ENCODE results near the gene LGMN.
A peak's percentile ranks its signal among the peaks of the same experiment; 100 is the strongest.
"Not testable (repeated sequence)": the region's sequence is repeated elsewhere in the genome, so short reads cannot be mapped to it uniquely, and the experiment has no call there.

LGMN gene

GRCh38 chr14:92692822-92693226 is 55.6 kb downstream of the LGMN start:
- DNase-seq = peak; percentile 82

DNA sequence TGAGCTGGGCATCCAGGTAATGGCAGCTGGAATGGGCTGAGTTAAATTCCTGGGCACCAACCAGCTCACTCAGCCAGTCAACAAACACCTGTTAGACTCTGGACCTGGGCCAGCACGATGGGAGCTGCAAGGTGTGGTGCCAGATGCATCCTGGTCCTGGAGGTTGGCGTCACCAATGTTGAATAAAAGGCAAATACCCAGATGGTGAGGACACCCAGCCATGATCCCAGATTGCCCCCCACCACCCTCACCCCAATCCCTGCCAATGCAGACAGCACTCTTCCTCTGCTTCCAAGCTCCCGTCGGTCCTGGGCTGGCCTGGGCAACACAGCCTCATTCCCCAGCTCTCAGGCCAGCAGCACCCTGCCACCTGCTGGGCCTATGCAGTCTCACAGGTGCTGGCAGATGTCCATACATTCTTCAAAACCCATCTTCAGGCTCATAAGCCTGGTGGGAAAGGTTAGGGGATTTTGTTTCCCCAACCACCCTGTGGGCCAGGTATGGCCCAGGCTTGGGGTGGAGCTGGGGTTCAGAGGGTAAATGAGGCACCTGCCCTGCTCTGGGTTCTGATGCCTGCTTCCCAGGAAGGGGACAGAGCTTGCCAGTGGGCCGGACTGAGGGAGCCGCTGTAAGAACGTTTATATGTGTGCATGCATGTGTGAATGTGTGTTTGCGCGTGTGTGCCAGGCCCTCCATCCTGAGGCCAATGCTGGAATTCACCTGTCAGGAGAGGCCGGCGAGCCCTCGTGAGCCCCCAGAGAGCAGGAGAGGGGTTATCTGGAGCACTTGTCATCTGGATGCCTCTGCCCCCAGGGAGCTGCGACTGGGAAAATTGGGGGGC is 58.0 kb downstream of the LGMN start:
- DNase-seq = peak; percentile 47

- DNase-seq = no peak
These were observed 59.7 kb downstream of the LGMN start for GRCh38 chr14:92688434-92689375.

DNA sequence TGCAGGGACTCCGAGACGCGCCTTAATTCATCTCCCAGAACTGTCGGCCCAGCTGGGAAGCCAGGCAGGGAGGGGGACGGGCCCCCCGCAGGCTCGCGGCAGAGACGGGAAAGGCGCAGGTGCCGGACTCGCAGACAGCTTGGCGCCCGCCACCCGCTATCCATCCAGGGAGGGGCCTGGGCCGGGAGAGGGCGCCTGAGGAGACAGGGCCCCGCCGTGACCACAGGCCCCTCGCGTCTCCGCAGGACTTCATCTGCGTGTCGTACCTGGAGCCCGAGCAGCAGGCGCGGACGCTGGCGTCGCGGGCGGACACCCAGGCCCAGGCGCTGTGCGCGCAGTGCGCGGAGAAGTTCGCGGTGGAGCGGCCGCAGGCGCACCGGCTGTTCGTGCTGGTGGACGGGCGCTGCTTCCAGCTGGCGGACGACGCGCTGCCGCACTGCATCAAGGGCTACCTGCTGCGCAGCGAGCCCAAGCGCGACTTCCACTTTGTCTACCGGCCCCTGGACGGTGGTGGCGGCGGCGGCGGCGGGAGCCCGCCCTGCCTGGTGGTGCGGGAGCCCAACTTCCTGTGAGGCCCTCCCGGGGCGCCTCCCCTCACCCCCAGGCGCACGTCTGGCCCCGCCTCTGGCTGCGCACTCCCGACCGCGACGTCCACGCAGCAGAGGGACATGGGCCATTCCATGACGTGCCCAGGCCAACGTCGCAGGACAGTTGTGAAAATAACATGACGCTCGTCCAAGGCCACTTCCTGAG is 60.6 kb downstream of the LGMN start:
- DNase-seq = peak; percentile 51

- peak; percentile 89 for DNase-seq
These were observed 61.5 kb downstream of the LGMN start for GRCh38 chr14:92686900-92687427.

DNA sequence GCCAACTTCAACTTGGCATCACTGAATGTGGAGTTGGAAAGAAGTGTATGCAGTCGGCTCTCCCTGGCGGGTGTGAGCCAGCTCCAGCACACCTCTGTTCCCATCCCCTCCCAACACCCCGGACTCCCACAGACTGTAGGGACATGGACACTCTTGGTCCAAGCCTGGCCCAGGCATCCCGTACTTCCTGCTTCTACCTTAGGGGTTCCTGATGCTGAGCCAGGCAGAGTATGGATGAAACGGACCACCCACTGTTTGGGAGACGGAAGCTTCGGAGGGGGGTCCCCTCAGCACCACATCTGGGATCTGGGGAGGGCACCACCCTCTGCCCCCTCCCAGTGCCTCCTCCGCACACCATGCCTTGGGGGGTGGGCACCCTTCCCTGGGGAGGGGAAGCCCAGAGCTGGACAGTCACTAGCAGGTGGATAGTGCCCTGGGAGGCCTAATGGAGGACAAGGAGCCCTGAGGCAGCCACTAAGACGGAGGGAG is 62.0 kb downstream of the LGMN start:
- no peak for DNase-seq

DNA sequence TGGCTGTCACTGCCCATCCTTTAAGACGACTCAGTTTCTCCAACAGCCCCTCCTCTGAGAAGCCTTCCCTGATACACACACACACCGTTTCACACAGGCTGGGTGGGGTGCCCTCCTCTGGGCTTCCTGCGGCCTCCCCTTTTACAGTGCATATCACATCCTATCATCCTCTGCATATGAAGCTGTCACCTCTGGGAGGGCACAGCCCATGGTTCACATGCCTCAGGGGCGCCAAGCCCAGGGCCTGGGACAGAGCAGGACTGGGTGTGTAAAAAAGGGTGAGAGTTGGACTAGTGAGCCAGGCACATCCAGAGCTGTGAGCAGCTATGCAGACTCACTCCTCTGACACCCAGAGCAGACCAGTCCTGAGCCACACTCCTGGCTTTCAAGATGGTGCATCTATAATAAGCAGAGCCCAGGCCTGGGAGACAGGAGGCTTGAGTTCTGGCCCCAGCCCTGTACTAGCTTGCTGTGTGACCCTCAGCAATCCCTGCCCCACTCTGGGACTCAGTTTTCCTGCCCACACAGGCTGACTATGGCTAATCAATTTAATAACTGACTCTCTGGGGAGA is 62.6 kb downstream of the LGMN start:
- DNase-seq = no peak

DNA sequence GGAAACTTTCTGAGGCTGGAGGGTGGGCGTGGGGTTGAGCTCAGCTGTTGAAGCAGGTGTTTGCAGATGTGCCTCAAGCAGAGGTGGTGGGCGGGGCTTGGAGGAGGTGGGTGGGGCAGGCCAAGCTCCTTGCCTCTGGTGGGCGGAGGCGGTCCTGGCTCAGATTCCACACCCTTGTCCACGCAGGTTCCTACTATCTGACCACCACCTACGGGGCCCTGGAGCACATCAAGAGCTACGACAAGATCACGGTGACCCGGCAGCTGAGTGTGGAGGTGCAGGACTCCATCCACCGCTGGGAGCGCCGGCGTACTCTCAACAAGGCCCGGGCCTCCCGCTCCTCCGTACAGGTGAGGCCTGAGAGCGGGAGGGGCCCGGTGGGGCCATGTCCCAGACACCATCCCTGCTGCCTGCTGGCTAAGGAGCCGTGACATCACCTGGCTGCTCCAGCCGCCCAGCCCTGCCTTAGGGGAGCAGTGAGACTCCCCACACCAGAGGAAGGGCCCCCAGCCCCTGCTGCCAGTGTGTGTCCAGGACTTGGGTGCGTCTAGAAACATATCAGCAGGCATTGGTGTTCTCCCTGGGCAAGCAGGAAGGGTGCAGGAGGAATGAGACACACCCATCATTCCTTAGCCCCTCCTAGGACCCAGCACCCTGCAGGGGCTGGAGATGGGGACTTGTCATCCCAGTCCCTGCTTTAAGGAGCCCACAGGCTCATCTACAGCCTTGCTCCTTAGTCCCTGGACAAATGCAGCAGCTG is 63.4 kb downstream of the LGMN start:
- DNase-seq = no peak

GRCh38 chr14:92683041-92683440 is 65.4 kb downstream of the LGMN start:
- no peak for DNase-seq

DNA sequence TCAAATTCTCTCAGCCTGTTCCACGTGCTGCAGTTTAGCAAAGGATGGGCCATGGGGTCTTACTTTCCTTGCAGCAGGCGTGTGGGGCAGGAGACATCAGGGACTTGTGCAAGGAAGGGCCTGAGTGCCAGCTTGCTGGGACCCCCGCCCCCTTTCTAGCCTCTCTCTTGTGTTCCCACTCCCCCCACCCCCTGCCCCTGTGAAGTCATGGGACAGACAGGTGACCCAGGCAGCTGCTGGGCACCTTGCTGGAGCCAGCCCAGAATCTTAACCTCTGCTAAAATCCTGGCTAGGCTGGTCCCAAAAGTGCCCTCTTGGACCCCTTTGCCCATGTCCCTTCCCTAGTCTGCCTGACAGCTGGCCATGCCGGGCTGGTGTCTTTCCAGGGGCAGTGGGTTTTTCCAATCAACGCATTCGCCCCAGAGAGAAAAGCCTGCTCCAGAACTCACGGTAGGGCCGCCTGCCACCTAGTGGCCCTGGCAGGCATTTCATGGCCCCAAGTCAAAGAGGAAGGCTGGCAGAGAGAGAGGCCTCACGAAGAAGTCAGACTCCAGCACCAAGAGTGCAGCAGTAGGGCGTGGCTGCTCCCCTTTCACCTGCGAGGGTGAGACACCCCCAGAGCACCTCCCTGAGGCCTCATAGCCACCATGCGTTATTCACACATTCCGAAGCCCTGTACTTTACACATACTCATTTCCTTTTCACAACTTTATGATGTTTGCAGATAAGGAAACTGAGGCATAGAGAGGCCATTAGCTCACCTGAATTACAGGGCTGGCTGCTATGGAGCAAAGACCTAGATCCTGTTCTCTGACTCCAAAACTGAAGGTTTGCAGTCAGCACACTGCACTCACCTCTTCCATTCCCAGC is 67.4 kb downstream of the LGMN start:
- DNase-seq = peak; percentile 86

DNA sequence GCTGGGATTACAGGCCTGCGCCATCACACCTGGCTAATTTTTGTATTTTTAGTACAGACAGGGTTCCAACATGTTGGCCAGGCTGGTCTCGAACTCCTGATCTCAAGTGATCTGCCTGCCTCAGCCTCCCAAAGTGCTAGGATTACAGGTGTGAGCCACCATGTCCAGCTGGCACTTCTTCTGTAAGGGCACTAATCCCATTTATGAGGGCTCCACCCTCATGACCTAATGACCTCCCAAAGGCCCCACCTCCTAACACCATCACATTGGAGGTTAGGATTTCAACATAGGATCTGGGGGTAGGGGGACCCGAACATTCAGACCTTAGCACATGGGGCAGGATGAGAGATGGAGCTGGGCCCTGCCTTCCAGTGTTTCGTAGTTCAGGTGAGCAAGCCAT is 68.1 kb downstream of the LGMN start:
- not testable (repeated sequence) for DNase-seq

DNA sequence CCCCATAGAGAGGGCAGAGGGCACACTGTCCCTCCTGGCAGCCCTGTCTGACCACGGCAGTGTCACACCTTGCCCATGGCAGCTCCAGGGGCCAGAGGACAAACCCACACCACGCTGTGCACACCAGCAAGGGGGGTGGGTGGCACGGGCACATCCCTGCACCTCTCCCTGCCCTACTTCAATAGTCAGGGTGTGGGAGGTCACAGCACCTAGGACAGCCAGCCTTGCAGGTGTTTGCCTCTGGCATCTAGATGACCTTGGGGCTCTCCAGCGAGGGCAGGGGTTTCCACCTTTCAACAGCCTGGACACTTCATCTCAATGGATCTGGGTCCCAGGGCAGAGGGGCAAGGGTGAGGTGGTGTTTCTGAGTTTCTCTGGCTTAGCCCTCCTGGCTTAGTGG is 69.2 kb downstream of the LGMN start:
- DNase-seq = no peak

GRCh38 chr14:92678766-92679165 is 69.7 kb downstream of the LGMN start:
- DNase-seq = no peak

- no peak for DNase-seq
These were observed 70.5 kb downstream of the LGMN start for GRCh38 chr14:92677955-92678354.

DNA sequence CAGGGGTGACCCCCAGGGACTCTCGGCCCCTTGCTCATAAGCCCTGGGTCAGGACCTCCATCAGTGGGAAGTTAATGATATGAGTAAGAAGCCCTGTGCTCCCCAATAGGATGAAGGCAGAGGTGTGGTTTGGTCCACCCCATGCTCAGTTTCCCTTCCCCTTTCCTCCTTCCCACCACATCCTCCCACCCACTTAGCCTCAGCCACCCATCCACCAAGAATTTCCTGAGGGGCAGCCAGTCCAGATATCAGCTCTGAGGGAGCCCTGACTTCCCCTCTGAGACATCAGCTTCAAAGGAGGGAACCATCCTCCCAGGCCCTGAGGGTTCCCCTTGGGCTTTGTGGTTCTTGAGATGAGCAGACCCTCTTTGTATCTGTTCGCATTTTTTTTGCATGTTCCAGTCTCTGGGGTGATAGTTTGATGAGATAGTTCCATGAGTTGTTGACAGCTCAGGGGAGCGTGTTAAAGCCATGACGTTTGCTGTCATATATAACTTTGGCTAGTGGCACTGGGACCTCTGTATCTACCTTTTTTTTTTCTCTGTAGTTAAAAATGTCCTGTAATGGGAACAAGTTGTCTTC is 71.2 kb downstream of the LGMN start:
- no peak for DNase-seq

GRCh38 chr14:92676403-92677086 is 71.9 kb downstream of the LGMN start:
- DNase-seq = no peak

DNA sequence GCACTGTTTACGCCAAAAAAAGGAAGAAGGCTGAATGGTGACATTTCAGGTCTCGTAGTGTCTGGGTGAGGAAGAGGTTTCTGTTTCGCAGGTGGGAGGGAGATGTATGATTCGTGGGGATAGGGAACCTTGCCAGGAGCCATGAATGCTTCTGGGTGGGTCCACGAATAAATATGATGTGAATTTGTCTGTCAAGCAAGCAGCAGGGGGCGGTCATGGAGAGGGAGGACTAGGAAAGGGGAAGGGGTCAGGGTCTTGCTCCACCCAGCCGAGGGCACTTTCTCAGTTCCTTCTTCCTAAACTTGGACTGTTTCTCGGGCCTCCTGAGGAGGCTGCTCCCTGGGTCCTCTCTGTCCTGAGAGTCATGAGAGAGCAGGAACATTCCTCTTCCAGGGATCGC is 72.5 kb downstream of the LGMN start:
- no peak for DNase-seq

DNA sequence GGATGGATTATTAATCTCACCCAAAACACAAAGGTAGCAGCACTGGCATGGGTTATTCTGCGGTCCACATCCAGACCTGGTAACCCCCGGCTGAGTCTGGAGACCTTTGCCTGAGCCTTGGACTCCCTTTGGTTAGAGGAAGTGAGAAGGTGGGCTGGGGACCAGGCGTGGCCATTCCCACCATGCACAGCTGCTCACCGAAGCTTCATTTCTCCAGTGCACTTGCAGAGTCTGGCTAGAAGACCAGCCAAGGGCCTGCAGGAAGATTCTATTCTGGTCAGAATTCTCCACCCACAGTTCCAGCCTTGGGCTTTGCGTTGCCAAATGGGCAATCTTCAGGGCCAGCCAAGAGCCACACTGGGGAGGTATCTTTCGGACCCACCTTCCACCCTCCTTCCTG is 73.0 kb downstream of the LGMN start:
- no peak for DNase-seq

DNA sequence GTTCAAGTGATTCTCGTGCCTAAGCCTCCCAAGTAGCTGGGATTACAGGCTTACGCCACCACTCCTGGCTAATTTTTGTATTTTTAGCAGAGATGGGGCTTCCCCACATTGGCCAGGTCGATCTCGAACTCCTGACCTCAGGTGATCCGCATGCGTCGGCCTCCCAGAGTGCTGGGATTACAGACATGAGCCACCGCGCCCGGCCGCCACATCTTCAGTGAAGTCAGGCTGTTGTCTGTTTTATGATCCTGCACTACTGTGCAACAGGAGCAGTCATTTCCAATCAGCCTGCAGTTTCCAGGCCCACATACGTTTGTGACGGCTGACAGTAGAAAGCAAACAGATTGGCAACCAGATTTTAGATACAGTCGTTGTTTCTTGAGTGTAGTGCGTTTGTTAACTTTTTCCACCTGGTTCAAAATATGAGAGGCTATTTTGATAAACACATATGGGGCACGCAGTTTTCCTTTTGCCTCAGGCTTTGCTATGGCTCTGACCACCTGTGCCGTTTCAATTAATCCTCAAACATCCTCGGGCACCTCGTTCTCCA is 74.8 kb downstream of the LGMN start:
- DNase-seq = no peak
